HepG2 (cell line): Measurements from ENCODE around the gene PRSS27. TPM values are rescaled to one million over a fixed set of nuclear protein-coding genes. Genes with fewer than 3 reads are reported as not detected.
A peak's percentile ranks its signal among the peaks of the same experiment; 100 is the strongest.

Experiments
- EP300 ChIP-seq, 3 experiments: sonication (generic) in 1 of 3; formaldehyde crosslinking in 1 of 3; IDR thresholded peaks; 2 replicates each; pipeline versions ENCODE4 v1.5.1 to v1.6.1; 2011 to 2020; ENCODE audit warnings: low read depth in 2 of 3, low read length in 2 of 3, borderline replicate concordance in 1 of 3, improper control_type of control experiment in 1 of 3, mild to moderate bottlenecking in 1 of 3, missing genetic modification reagents in 1 of 3, moderate library complexity in 1 of 3
- GABPB1 ChIP-seq: IDR thresholded peaks from 2 replicates; pipeline ENCODE4 v1.6.1; 2016; ENCODE audit warnings: mild to moderate bottlenecking, missing genetic modification reagents, moderate library complexity, missing compliant biosample characterization
- KLF15 ChIP-seq: sonication (generic); formaldehyde crosslinking; IDR thresholded peaks from 2 replicates; pipeline ENCODE4 v1.8.1; 2023; ENCODE audit warnings: borderline replicate concordance, mild to moderate bottlenecking, inconsistent platforms, missing genetic modification reagents, mixed read lengths
- MTF2 ChIP-seq: sonication (generic); formaldehyde crosslinking; IDR thresholded peaks from 2 replicates; pipeline ENCODE4 v1.5.0; 2020; ENCODE audit warnings: missing genetic modification reagents, borderline replicate concordance
- NFIC ChIP-seq: IDR thresholded peaks from 2 replicates; pipeline ENCODE4 v1.6.1; 2012; ENCODE audit warnings: mild to moderate bottlenecking, low read length, inconsistent platforms
- RARA ChIP-seq: IDR thresholded peaks from 2 replicates; pipeline ENCODE4 v1.6.1; 2016; ENCODE audit warnings: missing genetic modification reagents, missing compliant biosample characterization
- RBFOX2 ChIP-seq: fragments of 200-400 bp; formaldehyde crosslinking; IDR thresholded peaks from 2 replicates; pipeline ENCODE4 v1.6.1; 2017; ENCODE audit warnings: low read depth, mild to moderate bottlenecking, low read length
- RBM39 ChIP-seq: fragments of 200-400 bp; formaldehyde crosslinking; IDR thresholded peaks from one replicate; pipeline ENCODE4 v1.6.1; 2018; ENCODE audit warnings: antibody characterized with exemption, mild to moderate bottlenecking, low read depth, low read length; ENCODE audit not compliant: poor library complexity, severe bottlenecking
- RFX3 ChIP-seq: IDR thresholded peaks from 2 replicates; pipeline ENCODE4 v1.6.1; 2016; ENCODE audit warnings: missing biosample characterization, missing genetic modification reagents
- STAT6 ChIP-seq: sonication (generic); formaldehyde crosslinking; IDR thresholded peaks from 2 replicates; pipeline ENCODE4 v1.4.0; 2020; ENCODE audit warnings: missing genetic modification reagents, mild to moderate bottlenecking, borderline replicate concordance
- TOPORS ChIP-seq: sonication (generic); formaldehyde crosslinking; IDR thresholded peaks from 2 replicates; pipeline ENCODE4 v1.8.0; 2023; ENCODE audit warnings: mild to moderate bottlenecking, missing genetic modification reagents
- ZFP36L1 ChIP-seq: sonication (generic); formaldehyde crosslinking; IDR thresholded peaks from 2 replicates; pipeline ENCODE4 v1.8.0; 2022; ENCODE audit warnings: mild to moderate bottlenecking, missing genetic modification reagents, moderate library complexity
- ZNF101 ChIP-seq: sonication (generic); formaldehyde crosslinking; IDR thresholded peaks from 2 replicates; pipeline ENCODE4 v1.4.0; 2020; ENCODE audit warnings: mild to moderate bottlenecking, low read depth, missing genetic modification reagents, borderline replicate concordance
- ZNF232 ChIP-seq: sonication (generic); formaldehyde crosslinking; IDR thresholded peaks from 2 replicates; pipeline ENCODE4 v1.4.0; 2020; ENCODE audit warnings: missing genetic modification reagents, borderline replicate concordance
- ZNF354B ChIP-seq: sonication (generic); formaldehyde crosslinking; IDR thresholded peaks from 2 replicates; pipeline ENCODE4 v1.8.0; 2022; ENCODE audit warnings: mild to moderate bottlenecking, missing genetic modification reagents
- ZNF441 ChIP-seq: sonication (generic); formaldehyde crosslinking; IDR thresholded peaks from 2 replicates; pipeline ENCODE4 v1.7.0; 2021; ENCODE audit warnings: missing genetic modification reagents, borderline replicate concordance
- ZNF577 ChIP-seq: sonication (generic); formaldehyde crosslinking; IDR thresholded peaks from 2 replicates; pipeline ENCODE4 v1.4.0; 2020; ENCODE audit warnings: mild to moderate bottlenecking, low read depth, missing genetic modification reagents, borderline replicate concordance
- polyA plus RNA-seq, 8 experiments: library from polyadenylated mRNA; depleted of rRNA in 3 of 8; stranded (reverse) in 7 of 8; unstranded in 1 of 8; fragments of >200 nt; fragmentation: Illumina TruSeq in 4 of 8; extraction: Trizol in 4 of 8; gene quantifications; 2 replicates each; pipeline versions ENCODE4 v1.2.1 to v1.2.3, GENCODE V29; 2011 to 2016; ENCODE audit warnings: low read depth in 4 of 8, missing spikeins in 1 of 8, mixed read lengths in 1 of 8; ENCODE audit not compliant: insufficient read depth in 1 of 8
- total RNA-seq, 5 experiments: library from RNA; depleted of rRNA; stranded (reverse); fragments of >200 nt; fragmentation: Illumina TruSeq; extraction: Trizol; gene quantifications; 2 replicates each; pipeline ENCODE4 v1.2.3, GENCODE V29; 2016; ENCODE audit warnings: low read depth in 1 of 5
- TF ChIP-seq, protein P1 (sequence below): sonication (generic); formaldehyde crosslinking; IDR thresholded peaks from 2 replicates; pipeline ENCODE4 v1.4.0; 2020; ENCODE audit warnings: mild to moderate bottlenecking, missing genetic modification reagents
- TF ChIP-seq, protein P2 (sequence below): sonication (generic); formaldehyde crosslinking; IDR thresholded peaks from 2 replicates; pipeline ENCODE4 v1.5.0; 2020; ENCODE audit warnings: missing genetic modification reagents
- TF ChIP-seq, protein P3 (sequence below): sonication (generic); formaldehyde crosslinking; IDR thresholded peaks from 2 replicates; pipeline ENCODE4 v1.9.0; 2022; ENCODE audit warnings: missing genetic modification reagents, mild to moderate bottlenecking, borderline replicate concordance

Gene PRSS27
- total and polyA plus RNA-seq, 2 of the 13 experiments (the other 11 are each of a cell fraction or from before 2014, with no cell fraction given), result 0.20 to 0.73 TPM

- TF ChIP-seq STAT6 (CRISPR knock-in tag), result no peak
- no peak; the same call in 1 of the 2 replicates for TF ChIP-seq ZNF577
- 0 out of 2 replicates have a peak, but pooled peaks have one; percentile 15 for TF ChIP-seq ZNF441 (CRISPR knock-in tag)
- TF ChIP-seq ZFP36L1 (CRISPR knock-in tag), result peak; percentile 9; the same call in 1 of the 2 replicates
- peak; percentile 93 for TF ChIP-seq GABPB1 (CRISPR knock-in tag)
- TF ChIP-seq EP300 (IDR thresholded peaks at IDR 0.05; ENCODE audit: low read depth in 2 of 2, low read length in 2 of 2), result peak in 1 of 2 experiments; percentile 11; a peak in 1 of 4 replicates
- TF ChIP-seq EP300 (CRISPR knock-in tag; IDR thresholded peaks at IDR 0.05; ENCODE audit: borderline replicate concordance), result no peak
- TF ChIP-seq, protein P1, sequence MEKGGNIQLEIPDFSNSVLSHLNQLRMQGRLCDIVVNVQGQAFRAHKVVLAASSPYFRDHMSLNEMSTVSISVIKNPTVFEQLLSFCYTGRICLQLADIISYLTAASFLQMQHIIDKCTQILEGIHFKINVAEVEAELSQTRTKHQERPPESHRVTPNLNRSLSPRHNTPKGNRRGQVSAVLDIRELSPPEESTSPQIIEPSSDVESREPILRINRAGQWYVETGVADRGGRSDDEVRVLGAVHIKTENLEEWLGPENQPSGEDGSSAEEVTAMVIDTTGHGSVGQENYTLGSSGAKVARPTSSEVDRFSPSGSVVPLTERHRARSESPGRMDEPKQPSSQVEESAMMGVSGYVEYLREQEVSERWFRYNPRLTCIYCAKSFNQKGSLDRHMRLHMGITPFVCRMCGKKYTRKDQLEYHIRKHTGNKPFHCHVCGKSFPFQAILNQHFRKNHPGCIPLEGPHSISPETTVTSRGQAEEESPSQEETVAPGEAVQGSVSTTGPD (CRISPR knock-in tag), result no peak; the same call in 1 of the 2 replicates
- peak; percentile 74; the same call in 1 of the 2 replicates for TF ChIP-seq ZNF354B (CRISPR knock-in tag)
- TF ChIP-seq RARA, result no peak
- TF ChIP-seq, protein P2, sequence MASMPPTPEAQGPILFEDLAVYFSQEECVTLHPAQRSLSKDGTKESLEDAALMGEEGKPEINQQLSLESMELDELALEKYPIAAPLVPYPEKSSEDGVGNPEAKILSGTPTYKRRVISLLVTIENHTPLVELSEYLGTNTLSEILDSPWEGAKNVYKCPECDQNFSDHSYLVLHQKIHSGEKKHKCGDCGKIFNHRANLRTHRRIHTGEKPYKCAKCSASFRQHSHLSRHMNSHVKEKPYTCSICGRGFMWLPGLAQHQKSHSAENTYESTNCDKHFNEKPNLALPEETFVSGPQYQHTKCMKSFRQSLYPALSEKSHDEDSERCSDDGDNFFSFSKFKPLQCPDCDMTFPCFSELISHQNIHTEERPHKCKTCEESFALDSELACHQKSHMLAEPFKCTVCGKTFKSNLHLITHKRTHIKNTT, result no peak
- peak; percentile 91 for TF ChIP-seq TOPORS (CRISPR knock-in tag)
- no peak for TF ChIP-seq RFX3 (CRISPR knock-in tag)
- no peak for TF ChIP-seq MTF2 (CRISPR knock-in tag)
- TF ChIP-seq RBFOX2, result peak; percentile 97
- TF ChIP-seq, protein P3, sequence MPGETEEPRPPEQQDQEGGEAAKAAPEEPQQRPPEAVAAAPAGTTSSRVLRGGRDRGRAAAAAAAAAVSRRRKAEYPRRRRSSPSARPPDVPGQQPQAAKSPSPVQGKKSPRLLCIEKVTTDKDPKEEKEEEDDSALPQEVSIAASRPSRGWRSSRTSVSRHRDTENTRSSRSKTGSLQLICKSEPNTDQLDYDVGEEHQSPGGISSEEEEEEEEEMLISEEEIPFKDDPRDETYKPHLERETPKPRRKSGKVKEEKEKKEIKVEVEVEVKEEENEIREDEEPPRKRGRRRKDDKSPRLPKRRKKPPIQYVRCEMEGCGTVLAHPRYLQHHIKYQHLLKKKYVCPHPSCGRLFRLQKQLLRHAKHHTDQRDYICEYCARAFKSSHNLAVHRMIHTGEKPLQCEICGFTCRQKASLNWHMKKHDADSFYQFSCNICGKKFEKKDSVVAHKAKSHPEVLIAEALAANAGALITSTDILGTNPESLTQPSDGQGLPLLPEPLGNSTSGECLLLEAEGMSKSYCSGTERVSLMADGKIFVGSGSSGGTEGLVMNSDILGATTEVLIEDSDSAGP (CRISPR knock-in tag), result peak; percentile 81; the same call in 1 of the 2 replicates
- TF ChIP-seq ZNF101 (CRISPR knock-in tag), result no peak
- TF ChIP-seq RBM39, result peak; percentile 60
- TF ChIP-seq ZNF232, result peak; percentile 85
- 0 out of 2 replicates have a peak, but pooled peaks have one; percentile 22 for TF ChIP-seq KLF15 (CRISPR knock-in tag)
- no peak for TF ChIP-seq NFIC
Observed at GRCh38 chr16:2752035-2752849, 32.2 kb upstream of the PRSS27 start, which contains the start of gene SRRM2 (continued).
